ENCODE data around the gene ROCK2.

DNA sequence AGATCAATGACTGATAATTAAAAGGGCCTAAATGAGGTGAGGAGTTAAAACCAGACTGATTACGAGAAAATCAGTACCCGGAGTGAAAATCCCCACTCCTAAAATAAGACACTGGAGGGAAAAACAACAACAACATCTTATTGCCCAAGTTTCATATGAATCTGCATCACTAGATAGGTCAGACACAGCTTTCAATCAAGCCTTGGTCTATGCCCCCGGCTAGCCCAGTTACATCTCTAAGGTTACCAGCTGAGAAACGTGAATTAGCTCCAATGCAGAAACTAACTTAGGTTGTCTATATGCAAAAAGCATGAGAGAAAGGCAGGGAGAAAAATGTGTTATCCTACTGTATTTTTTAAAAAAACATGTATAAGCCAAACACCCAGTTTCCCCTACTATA is 53.7 kb downstream of the ROCK2 start:
- TF ChIP-seq, protein P1, sequence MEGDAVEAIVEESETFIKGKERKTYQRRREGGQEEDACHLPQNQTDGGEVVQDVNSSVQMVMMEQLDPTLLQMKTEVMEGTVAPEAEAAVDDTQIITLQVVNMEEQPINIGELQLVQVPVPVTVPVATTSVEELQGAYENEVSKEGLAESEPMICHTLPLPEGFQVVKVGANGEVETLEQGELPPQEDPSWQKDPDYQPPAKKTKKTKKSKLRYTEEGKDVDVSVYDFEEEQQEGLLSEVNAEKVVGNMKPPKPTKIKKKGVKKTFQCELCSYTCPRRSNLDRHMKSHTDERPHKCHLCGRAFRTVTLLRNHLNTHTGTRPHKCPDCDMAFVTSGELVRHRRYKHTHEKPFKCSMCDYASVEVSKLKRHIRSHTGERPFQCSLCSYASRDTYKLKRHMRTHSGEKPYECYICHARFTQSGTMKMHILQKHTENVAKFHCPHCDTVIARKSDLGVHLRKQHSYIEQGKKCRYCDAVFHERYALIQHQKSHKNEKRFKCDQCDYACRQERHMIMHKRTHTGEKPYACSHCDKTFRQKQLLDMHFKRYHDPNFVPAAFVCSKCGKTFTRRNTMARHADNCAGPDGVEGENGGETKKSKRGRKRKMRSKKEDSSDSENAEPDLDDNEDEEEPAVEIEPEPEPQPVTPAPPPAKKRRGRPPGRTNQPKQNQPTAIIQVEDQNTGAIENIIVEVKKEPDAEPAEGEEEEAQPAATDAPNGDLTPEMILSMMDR (IDR thresholded peaks at IDR 0.05), result no peak
- TF ChIP-seq POLR2AphosphoS5 (IDR thresholded peaks at IDR 0.05) (no peak), POLR2A (IDR thresholded peaks at IDR 0.05) (no peak)
